HS-5 (cell line): ENCODE data around the gene FBXO7.
A peak's percentile ranks its signal among the peaks of the same experiment; 100 is the strongest.
"Not testable (repeated sequence)": the region's sequence is repeated elsewhere in the genome, so short reads cannot be mapped to it uniquely, and the experiment has no call there.

Source experiments
- DNase-seq: peaks from one replicate; pipeline ENCODE4 v3.0.0-alpha.2; 2012; ENCODE audit warnings: low read depth

FBXO7 gene

GRCh38 chr22:32474635-32475467 lies at the start of gene FBXO7:
Gene FBXO7, plus strand, starts transcription at chr22:32474811. Its CDS starts 192 bp downstream, at chr22:32475003.
- DNase-seq = peak; percentile 63

- DNase-seq = no peak
Observed at GRCh38 chr22:32426881-32427280, 47.7 kb upstream of the FBXO7 start.

- DNase-seq = no peak
Observed at GRCh38 chr22:32430352-32430751, 44.3 kb upstream of the FBXO7 start.

GRCh38 chr22:32444068-32444467 lies 30.5 kb upstream of the FBXO7 start:
- DNase-seq = no peak

- no peak for DNase-seq
Observed at GRCh38 chr22:32446321-32446720, 28.3 kb upstream of the FBXO7 start.

GRCh38 chr22:32448980-32449379 lies 25.6 kb upstream of the FBXO7 start:
- no peak for DNase-seq

- DNase-seq = no peak
Observed at GRCh38 chr22:32457031-32457430, 17.6 kb upstream of the FBXO7 start.

- DNase-seq = no peak
Observed at GRCh38 chr22:32462452-32462851, 12.2 kb upstream of the FBXO7 start.

GRCh38 chr22:32465661-32466060 lies 8.9 kb upstream of the FBXO7 start:
- DNase-seq = no peak

- DNase-seq = no peak
Observed at GRCh38 chr22:32466496-32466895, 8.1 kb upstream of the FBXO7 start.

GRCh38 chr22:32469799-32470212 lies 4.8 kb upstream of the FBXO7 start:
- DNase-seq = peak; percentile 24

GRCh38 chr22:32473388-32473952 lies 1.1 kb upstream of the FBXO7 start:
- peak; percentile 45 for DNase-seq

GRCh38 chr22:32475468-32476010 lies 928 bp downstream of the FBXO7 start:
- peak; percentile 54 for DNase-seq

- no peak for DNase-seq
Observed at GRCh38 chr22:32476281-32477195, 1.9 kb downstream of the FBXO7 start.

GRCh38 chr22:32477596-32477995 lies 3.0 kb downstream of the FBXO7 start:
- DNase-seq = no peak

- DNase-seq = not testable (repeated sequence)
Observed at GRCh38 chr22:32478552-32478951, 3.9 kb downstream of the FBXO7 start.

GRCh38 chr22:32478994-32479393 lies 4.4 kb downstream of the FBXO7 start:
- no peak for DNase-seq

- DNase-seq = no peak
Observed at GRCh38 chr22:32480238-32480637, 5.6 kb downstream of the FBXO7 start.

GRCh38 chr22:32482708-32483107 lies 8.1 kb downstream of the FBXO7 start:
- no peak for DNase-seq

- DNase-seq = no peak
Observed at GRCh38 chr22:32486656-32487390, 12.2 kb downstream of the FBXO7 start.

- DNase-seq = no peak
Observed at GRCh38 chr22:32487461-32487860, 12.8 kb downstream of the FBXO7 start.

GRCh38 chr22:32489377-32489776 lies 14.8 kb downstream of the FBXO7 start:
- no peak for DNase-seq
